Nephron (organoid): ENCODE results near the gene ADAMTS2.

Source experiments
- H3K27ac Mint-ChIP-seq, 3 experiments: 2 replicates each; pipeline ENCODE4 v1.8.0; 2020; ENCODE audit warnings: mixed read lengths in 3 of 3, mild to moderate bottlenecking in 2 of 3, moderate library complexity in 1 of 3
- H3K27me3 Mint-ChIP-seq: 2 replicates; pipeline ENCODE4 v1.8.0; 2021; ENCODE audit warnings: low read depth, mild to moderate bottlenecking, moderate library complexity, mixed read lengths
- H3K36me3 Mint-ChIP-seq: 2 replicates; pipeline ENCODE4 v1.8.0; 2020; ENCODE audit warnings: low read depth, mixed read lengths
- H3K4me1 Mint-ChIP-seq: 2 replicates; pipeline ENCODE4 v1.8.0; 2020; ENCODE audit warnings: mixed read lengths
- H3K4me3 Mint-ChIP-seq, 3 experiments: 2 replicates each; pipeline ENCODE4 v1.8.0; 2020; ENCODE audit warnings: mild to moderate bottlenecking in 3 of 3, mixed read lengths in 3 of 3, moderate library complexity in 2 of 3
- H3K9me3 Mint-ChIP-seq: 2 replicates; pipeline ENCODE4 v1.8.0; 2020; ENCODE audit warnings: mixed read lengths
- TF ChIP-seq, protein P1 (sequence below), 3 experiments: fragments of 200-600 bp; sonication (generic); IDR thresholded peaks; one replicate each; pipeline ENCODE4 v1.5.0; 2021; ENCODE audit warnings: antibody characterized with exemption in 3 of 3; ENCODE audit not compliant: unreplicated experiment in 3 of 3

The ADAMTS2 gene

DNA sequence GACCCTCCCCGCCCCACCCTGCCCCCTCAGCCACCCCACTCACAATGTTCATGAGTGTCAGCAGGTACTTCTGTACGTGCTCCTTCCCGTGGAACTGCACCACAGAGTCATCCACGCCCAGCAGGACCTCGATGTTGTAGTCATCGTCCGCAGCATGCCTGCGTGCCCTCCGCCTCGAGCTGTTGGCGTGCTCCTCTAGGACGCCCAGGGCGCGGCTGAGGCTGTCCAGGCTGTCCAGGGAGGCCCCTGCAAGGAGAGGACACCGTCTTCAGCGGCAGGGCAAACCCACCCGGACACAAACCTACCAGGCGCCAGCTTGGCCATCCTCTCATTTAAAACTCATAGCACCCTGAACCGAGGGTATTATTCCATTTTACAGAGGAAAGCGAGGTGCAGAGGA lies 137.8 kb downstream of the ADAMTS2 start:
- H3K9me3 Mint-ChIP-seq: no peaks in the 10 kb centered on the region
- no peak overlapping the region for H3K27ac Mint-ChIP-seq
- no peaks in the 10 kb centered on the region for H3K36me3 Mint-ChIP-seq
- no peaks in the 10 kb centered on the region for H3K4me1 Mint-ChIP-seq
- TF ChIP-seq, protein P1, sequence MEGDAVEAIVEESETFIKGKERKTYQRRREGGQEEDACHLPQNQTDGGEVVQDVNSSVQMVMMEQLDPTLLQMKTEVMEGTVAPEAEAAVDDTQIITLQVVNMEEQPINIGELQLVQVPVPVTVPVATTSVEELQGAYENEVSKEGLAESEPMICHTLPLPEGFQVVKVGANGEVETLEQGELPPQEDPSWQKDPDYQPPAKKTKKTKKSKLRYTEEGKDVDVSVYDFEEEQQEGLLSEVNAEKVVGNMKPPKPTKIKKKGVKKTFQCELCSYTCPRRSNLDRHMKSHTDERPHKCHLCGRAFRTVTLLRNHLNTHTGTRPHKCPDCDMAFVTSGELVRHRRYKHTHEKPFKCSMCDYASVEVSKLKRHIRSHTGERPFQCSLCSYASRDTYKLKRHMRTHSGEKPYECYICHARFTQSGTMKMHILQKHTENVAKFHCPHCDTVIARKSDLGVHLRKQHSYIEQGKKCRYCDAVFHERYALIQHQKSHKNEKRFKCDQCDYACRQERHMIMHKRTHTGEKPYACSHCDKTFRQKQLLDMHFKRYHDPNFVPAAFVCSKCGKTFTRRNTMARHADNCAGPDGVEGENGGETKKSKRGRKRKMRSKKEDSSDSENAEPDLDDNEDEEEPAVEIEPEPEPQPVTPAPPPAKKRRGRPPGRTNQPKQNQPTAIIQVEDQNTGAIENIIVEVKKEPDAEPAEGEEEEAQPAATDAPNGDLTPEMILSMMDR (IDR thresholded peaks at IDR 0.05; ENCODE audit: unreplicated experiment in 3 of 3): no peak
- H3K27me3 Mint-ChIP-seq: peaks cover 3% of the 10 kb centered on the region
- H3K4me3 Mint-ChIP-seq: no peak overlapping the region

GRCh38 chr5:179206366-179206765 lies 138.9 kb downstream of the ADAMTS2 start:
- Mint-ChIP-seq H3K36me3 (no peaks in the 10 kb centered on the region), H3K9me3 (no peaks in the 10 kb centered on the region), H3K4me1 (no peaks in the 10 kb centered on the region), H3K27me3 (no peaks in the 10 kb centered on the region), H3K27ac (no peak overlapping the region), H3K4me3 (no peak overlapping the region)
- TF ChIP-seq, protein P1 (IDR thresholded peaks at IDR 0.05; ENCODE audit: unreplicated experiment in 3 of 3): no peak

DNA sequence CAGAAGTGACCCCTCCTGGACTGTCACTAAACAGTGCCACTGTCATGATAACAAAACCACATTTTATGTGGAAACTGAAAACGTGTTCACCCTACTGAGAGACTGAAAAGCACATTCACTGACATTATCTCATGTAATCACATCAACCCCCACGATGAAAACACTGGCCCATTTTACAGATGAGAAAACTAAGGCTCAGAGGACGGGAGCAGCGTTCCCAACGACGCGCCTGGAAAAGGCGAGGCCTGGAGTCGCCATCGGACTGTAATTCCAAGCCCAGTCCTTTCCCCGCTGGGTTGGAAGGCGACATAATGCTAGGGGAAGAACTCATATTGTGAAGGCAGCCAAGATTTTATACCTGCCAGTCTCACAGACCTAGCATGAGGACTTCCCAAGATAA lies 140.0 kb downstream of the ADAMTS2 start:
- Mint-ChIP-seq H3K36me3 (no peaks in the 10 kb centered on the region), H3K27me3 (peaks cover 3% of the 10 kb centered on the region), H3K4me1 (no peaks in the 10 kb centered on the region), H3K9me3 (no peaks in the 10 kb centered on the region), H3K4me3 (no peak overlapping the region), H3K27ac (no peak overlapping the region)
- TF ChIP-seq, protein P1 (IDR thresholded peaks at IDR 0.05; ENCODE audit: unreplicated experiment in 3 of 3): no peak

DNA sequence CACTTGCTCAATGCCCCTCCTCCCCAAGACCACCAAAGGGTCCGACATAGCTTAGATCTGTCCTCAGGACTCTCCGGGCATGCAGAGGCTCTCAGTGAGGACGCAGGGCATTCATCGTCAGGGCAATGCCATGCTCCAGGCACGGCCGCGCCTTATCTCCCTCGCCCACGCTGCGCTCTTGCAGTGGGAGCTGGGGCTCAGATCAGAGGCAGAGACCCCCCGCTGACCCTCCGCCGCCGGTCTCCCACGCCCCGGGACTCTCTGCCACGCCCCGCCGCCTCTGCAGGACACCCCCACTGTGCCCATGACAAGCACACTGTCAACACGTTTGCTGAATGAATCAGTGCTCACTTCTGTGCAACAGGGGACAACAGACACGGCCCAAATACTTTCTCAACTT lies 140.7 kb downstream of the ADAMTS2 start:
- Mint-ChIP-seq H3K27me3 (peaks cover 3% of the 10 kb centered on the region), H3K9me3 (no peaks in the 10 kb centered on the region)

GRCh38 chr5:179203248-179203647 lies 142.0 kb downstream of the ADAMTS2 start:
- Mint-ChIP-seq H3K4me1 (no peaks in the 10 kb centered on the region), H3K27me3 (peaks cover 3% of the 10 kb centered on the region), H3K36me3 (no peaks in the 10 kb centered on the region), H3K27ac (no peak overlapping the region), H3K4me3 (no peak overlapping the region), H3K9me3 (no peaks in the 10 kb centered on the region)
- TF ChIP-seq, protein P1 (IDR thresholded peaks at IDR 0.05; ENCODE audit: unreplicated experiment in 3 of 3): no peak

More for the DNA sequence above, 140.7 kb downstream of the ADAMTS2 start:
- no peaks in the 10 kb centered on the region for H3K36me3 Mint-ChIP-seq
- H3K27ac Mint-ChIP-seq: no peak overlapping the region
- H3K4me3 Mint-ChIP-seq: no peak overlapping the region
- H3K4me1 Mint-ChIP-seq: no peaks in the 10 kb centered on the region
- TF ChIP-seq, protein P1 (IDR thresholded peaks at IDR 0.05; ENCODE audit: unreplicated experiment in 3 of 3): no peak

GRCh38 chr5:179201986-179202385 lies 143.3 kb downstream of the ADAMTS2 start:
- H3K9me3 Mint-ChIP-seq: no peaks in the 10 kb centered on the region
- no peaks in the 10 kb centered on the region for H3K36me3 Mint-ChIP-seq
- TF ChIP-seq, protein P1 (IDR thresholded peaks at IDR 0.05; ENCODE audit: unreplicated experiment in 3 of 3): no peak

More at GRCh38 chr5:179201986-179202385, 143.3 kb downstream of the ADAMTS2 start:
- H3K4me3 Mint-ChIP-seq: no peak overlapping the region
- no peak overlapping the region for H3K27ac Mint-ChIP-seq
- H3K4me1 Mint-ChIP-seq: peaks cover 1% of the 10 kb centered on the region
- peaks cover 3% of the 10 kb centered on the region for H3K27me3 Mint-ChIP-seq
